Activated CD8-positive, alpha-beta T cell treated with anti-CD3 and anti-CD28 coated beads for 36 hours (primary cell): ENCODE data around the gene INPP4B. TPM values are rescaled to one million over a fixed set of nuclear protein-coding genes. Genes with fewer than 3 reads are reported as not detected.

ENCODE experiments used
- ATAC-seq: fragments of 200-7000 bp; cut with Tn5 transposase; one replicate; pipeline ENCODE4 v1.10.0; 2021; ENCODE audit warnings: mild to moderate bottlenecking, moderate library complexity
- CTCF ChIA-PET: fragments of 350-600 bp; sonication (Branson Sonifier 250); formaldehyde crosslinking; loops from one replicate; lab custom pipeline; 2021; ENCODE audit warnings: antibody characterized with exemption; lab: Charles Lee
- POLR2A ChIA-PET: fragments of 350-600 bp; sonication (Branson Sonifier 250); formaldehyde crosslinking; loops from one replicate; lab custom pipeline; 2021; ENCODE audit warnings: antibody characterized with exemption; lab: Charles Lee
- DNase-seq: peaks from one replicate; pipeline ENCODE4 v3.0.0-alpha.2; 2020
- H3K27ac Mint-ChIP-seq: one replicate; pipeline ENCODE4 v1.8.0; 2021; ENCODE audit warnings: mild to moderate bottlenecking, mixed read lengths
- H3K27me3 Mint-ChIP-seq: one replicate; pipeline ENCODE4 v1.8.0; 2021; ENCODE audit warnings: mixed read lengths
- H3K36me3 Mint-ChIP-seq: one replicate; pipeline ENCODE4 v1.8.0; 2021; ENCODE audit warnings: low read depth, mixed read lengths
- H3K4me1 Mint-ChIP-seq: one replicate; pipeline ENCODE4 v1.8.0; 2021; ENCODE audit warnings: low read depth, mixed read lengths
- H3K4me3 Mint-ChIP-seq: one replicate; pipeline ENCODE4 v1.8.0; 2021; ENCODE audit warnings: mild to moderate bottlenecking, moderate library complexity, mixed read lengths
- H3K9me3 Mint-ChIP-seq: one replicate; pipeline ENCODE4 v1.8.0; 2021; ENCODE audit warnings: mixed read lengths
- intact Hi-C: fragments of 100-400 bp; cut with micrococcal nuclease; formaldehyde crosslinking; loops from one replicate; pipeline ENCODE4 v1.10.0; 2022
- total RNA-seq, 2 experiments: library from RNA; stranded (reverse); gene quantifications; one replicate each; pipeline ENCODE4 v1.2.3, GENCODE V29; 2021
- TF ChIP-seq, protein P1 (sequence below): fragments of 200-600 bp; IDR thresholded peaks from one replicate; pipeline ENCODE4 v1.8.0; 2022; ENCODE audit warnings: antibody characterized with exemption, mild to moderate bottlenecking

INPP4B gene
- total RNA-seq, 2 experiments from 2014 or later = 46.1 to 46.9 TPM

DNA sequence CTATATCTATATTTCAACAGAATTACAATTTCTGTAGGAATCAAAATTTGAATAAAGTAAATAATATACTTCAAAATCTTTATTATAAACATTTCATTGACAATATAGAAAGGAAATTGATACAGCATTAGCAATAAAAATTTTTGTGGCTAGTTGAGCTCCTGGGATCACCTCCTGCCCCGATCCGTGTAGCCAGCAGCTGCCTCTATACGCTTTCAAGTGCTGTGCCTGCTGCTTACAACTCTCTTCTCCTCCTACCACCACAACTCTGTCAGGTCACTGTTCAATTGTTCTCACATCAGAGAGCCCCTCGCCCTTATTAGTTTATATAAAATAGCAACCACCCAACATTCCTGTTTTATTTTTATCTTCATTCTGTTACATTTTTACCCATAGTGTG, 27.6 kb downstream of the INPP4B start:
- ATAC-seq (no peak), DNase-seq (no peak)
- CTCF ChIA-PET = no interaction called here
- H3K27me3 Mint-ChIP-seq = peaks cover 2% of the 10 kb centered on the region
- H3K4me1 Mint-ChIP-seq = peaks cover 19% of the 10 kb centered on the region
- POLR2A ChIA-PET = no interaction called here
- intact Hi-C loops = no loop called here
- H3K9me3 Mint-ChIP-seq = peaks cover 2% of the 10 kb centered on the region
- no peak overlapping the region for H3K4me3 Mint-ChIP-seq
- TF ChIP-seq, protein P1, sequence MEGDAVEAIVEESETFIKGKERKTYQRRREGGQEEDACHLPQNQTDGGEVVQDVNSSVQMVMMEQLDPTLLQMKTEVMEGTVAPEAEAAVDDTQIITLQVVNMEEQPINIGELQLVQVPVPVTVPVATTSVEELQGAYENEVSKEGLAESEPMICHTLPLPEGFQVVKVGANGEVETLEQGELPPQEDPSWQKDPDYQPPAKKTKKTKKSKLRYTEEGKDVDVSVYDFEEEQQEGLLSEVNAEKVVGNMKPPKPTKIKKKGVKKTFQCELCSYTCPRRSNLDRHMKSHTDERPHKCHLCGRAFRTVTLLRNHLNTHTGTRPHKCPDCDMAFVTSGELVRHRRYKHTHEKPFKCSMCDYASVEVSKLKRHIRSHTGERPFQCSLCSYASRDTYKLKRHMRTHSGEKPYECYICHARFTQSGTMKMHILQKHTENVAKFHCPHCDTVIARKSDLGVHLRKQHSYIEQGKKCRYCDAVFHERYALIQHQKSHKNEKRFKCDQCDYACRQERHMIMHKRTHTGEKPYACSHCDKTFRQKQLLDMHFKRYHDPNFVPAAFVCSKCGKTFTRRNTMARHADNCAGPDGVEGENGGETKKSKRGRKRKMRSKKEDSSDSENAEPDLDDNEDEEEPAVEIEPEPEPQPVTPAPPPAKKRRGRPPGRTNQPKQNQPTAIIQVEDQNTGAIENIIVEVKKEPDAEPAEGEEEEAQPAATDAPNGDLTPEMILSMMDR = no peak
- no peaks in the 10 kb centered on the region for H3K36me3 Mint-ChIP-seq
- H3K27ac Mint-ChIP-seq = no peak overlapping the region

GRCh38 chr4:142818031-142818430, 28.1 kb downstream of the INPP4B start:
- POLR2A ChIA-PET = no interaction called here
- Mint-ChIP-seq H3K27ac (no peak overlapping the region), H3K4me3 (no peak overlapping the region), H3K4me1 (peaks cover 19% of the 10 kb centered on the region), H3K9me3 (peaks cover 2% of the 10 kb centered on the region), H3K36me3 (no peaks in the 10 kb centered on the region), H3K27me3 (peaks cover 2% of the 10 kb centered on the region)
- intact Hi-C loops = no loop called here
- no peak for DNase-seq
- TF ChIP-seq, protein P1 = no peak
- CTCF ChIA-PET = no interaction called here
- no peak for ATAC-seq

- Mint-ChIP-seq H3K27ac (peak overlapping the region; percentile 11), H3K9me3 (peaks cover 2% of the 10 kb centered on the region), H3K36me3 (no peaks in the 10 kb centered on the region), H3K4me3 (no peak overlapping the region), H3K27me3 (peaks cover 2% of the 10 kb centered on the region), H3K4me1 (peaks cover 19% of the 10 kb centered on the region)
- ChIA-PET CTCF (no interaction called here), POLR2A (no interaction called here)
- DNase-seq = peak; percentile 77
- ATAC-seq = peak; percentile 82
- TF ChIP-seq, protein P1 = no peak
- intact Hi-C loops = no loop called here
Measured at GRCh38 chr4:142817442-142817841, 28.7 kb downstream of the INPP4B start.

DNA sequence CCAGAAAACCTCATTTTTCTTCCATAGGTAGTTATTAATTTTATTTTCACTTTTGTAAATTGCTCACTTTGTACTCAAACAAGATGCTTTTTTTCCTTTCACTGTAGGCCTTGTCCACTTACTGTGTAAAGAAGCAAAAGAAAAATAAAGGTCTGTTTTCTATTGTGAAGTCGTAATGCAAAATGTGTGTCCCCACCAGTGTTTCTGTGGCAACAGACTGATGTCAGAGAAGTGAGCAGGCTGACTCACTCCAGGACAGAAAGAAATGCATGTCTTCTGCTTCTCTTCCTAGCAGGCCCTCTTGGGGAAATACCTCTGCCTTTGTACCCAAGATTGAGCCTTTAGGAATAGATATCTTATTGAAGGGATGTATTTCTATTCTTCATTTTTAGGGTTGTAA, 30.3 kb downstream of the INPP4B start:
- Mint-ChIP-seq H3K27ac (no peak overlapping the region), H3K4me3 (no peak overlapping the region), H3K9me3 (peaks cover 2% of the 10 kb centered on the region), H3K4me1 (peaks cover 23% of the 10 kb centered on the region), H3K27me3 (peaks cover 2% of the 10 kb centered on the region), H3K36me3 (no peaks in the 10 kb centered on the region)
- intact Hi-C loops = no loop called here
- ChIA-PET POLR2A (no interaction called here), CTCF (no interaction called here)
- peak; percentile 50 for DNase-seq
- TF ChIP-seq, protein P1 = no peak
- peak; percentile 84 for ATAC-seq

- TF ChIP-seq, protein P1 = no peak
- peaks cover 23% of the 10 kb centered on the region for H3K4me1 Mint-ChIP-seq
- intact Hi-C loops = no loop called here
Measured at GRCh38 chr4:142813388-142813787, 32.7 kb downstream of the INPP4B start.

More at GRCh38 chr4:142813388-142813787, 32.7 kb downstream of the INPP4B start:
- no peak for ATAC-seq
- H3K27me3 Mint-ChIP-seq = no peaks in the 10 kb centered on the region
- no peak for DNase-seq
- H3K9me3 Mint-ChIP-seq = no peaks in the 10 kb centered on the region
- H3K27ac Mint-ChIP-seq = no peak overlapping the region
- POLR2A ChIA-PET = no interaction called here
- no peak overlapping the region for H3K4me3 Mint-ChIP-seq
- CTCF ChIA-PET = interaction anchor here (0.6 kb wide), 1 partner anchor 1680 kb away, joined by 3 read pairs; the partner anchor contains the start of gene RNF150
- H3K36me3 Mint-ChIP-seq = no peaks in the 10 kb centered on the region
